WERI-Rb-1 (cell line): Measurements from ENCODE around the gene CPAMD8.

Experiments used
- DNase-seq: peaks from one replicate; pipeline ENCODE4 v3.0.0-alpha.2; 2020
- H3K27ac ChIP-seq: fragments of 250-450 bp; sonication (Bioruptor Pico); 2 replicates; pipeline ENCODE4 v1.5.1; 2020; ENCODE audit warnings: mild to moderate bottlenecking, moderate library complexity
- H3K27me3 ChIP-seq: fragments of 250-450 bp; sonication (Bioruptor Pico); 2 replicates; pipeline ENCODE4 v1.5.1; 2021; ENCODE audit warnings: mild to moderate bottlenecking, low read depth, moderate library complexity; ENCODE audit not compliant: insufficient read depth, severe bottlenecking
- H3K36me3 ChIP-seq: fragments of 250-450 bp; sonication (Bioruptor Pico); 2 replicates; pipeline ENCODE4 v1.5.1; 2020; ENCODE audit warnings: mild to moderate bottlenecking, moderate library complexity
- H3K4me3 ChIP-seq: 2 replicates; pipeline ENCODE4 v1.5.1; 2011; ENCODE audit warnings: low read depth, mild to moderate bottlenecking, control low read depth, low read length
- H3K9me3 ChIP-seq: fragments of 250-450 bp; sonication (Bioruptor Pico); 2 replicates; pipeline ENCODE4 v1.5.1; 2021; ENCODE audit warnings: mild to moderate bottlenecking, moderate library complexity; ENCODE audit not compliant: severe bottlenecking
- CTCF ChIP-seq: IDR thresholded peaks from 2 replicates; pipeline ENCODE4 v1.5.1; 2011; ENCODE audit warnings: low read depth, mild to moderate bottlenecking, control low read depth, inconsistent platforms, low read length

The CPAMD8 gene

GRCh38 chr19:16860118-16860517 is 166.5 kb downstream of the CPAMD8 start:
- H3K27me3 ChIP-seq = no peaks in the 10 kb centered on the region
- H3K27ac ChIP-seq = no peak overlapping the region
- no peaks in the 10 kb centered on the region for H3K9me3 ChIP-seq
- H3K36me3 ChIP-seq = peaks cover 26% of the 10 kb centered on the region
- no peak for TF ChIP-seq CTCF
- DNase-seq = no peak
- H3K4me3 ChIP-seq = no peak overlapping the region

- H3K36me3 ChIP-seq = peaks cover 27% of the 10 kb centered on the region
- H3K9me3 ChIP-seq = no peaks in the 10 kb centered on the region
- H3K27me3 ChIP-seq = no peaks in the 10 kb centered on the region
- no peak for DNase-seq
- TF ChIP-seq CTCF = no peak
- no peak overlapping the region for H3K4me3 ChIP-seq
- H3K27ac ChIP-seq = no peak overlapping the region
Observed at GRCh38 chr19:16859626-16860025, 167.0 kb downstream of the CPAMD8 start.

- DNase-seq = no peak
- Histone ChIP-seq H3K36me3 (peaks cover 25% of the 10 kb centered on the region), H3K27me3 (no peaks in the 10 kb centered on the region), H3K27ac (no peak overlapping the region), H3K4me3 (no peak overlapping the region), H3K9me3 (no peaks in the 10 kb centered on the region)
- TF ChIP-seq CTCF = no peak
Observed at GRCh38 chr19:16856091-16856490, 170.5 kb downstream of the CPAMD8 start.

- Histone ChIP-seq H3K9me3 (no peaks in the 10 kb centered on the region), H3K27ac (no peak overlapping the region), H3K36me3 (peaks cover 46% of the 10 kb centered on the region), H3K4me3 (no peak overlapping the region), H3K27me3 (no peaks in the 10 kb centered on the region)
- no peak for DNase-seq
- TF ChIP-seq CTCF = no peak
Observed at GRCh38 chr19:16853066-16853465, 173.5 kb downstream of the CPAMD8 start.

- Histone ChIP-seq H3K27ac (no peak overlapping the region), H3K36me3 (peaks cover 65% of the 10 kb centered on the region), H3K4me3 (no peak overlapping the region), H3K27me3 (no peaks in the 10 kb centered on the region), H3K9me3 (no peaks in the 10 kb centered on the region)
- TF ChIP-seq CTCF = no peak
- DNase-seq = no peak
Observed at GRCh38 chr19:16851031-16851712, 175.4 kb downstream of the CPAMD8 start.

- Histone ChIP-seq H3K27ac (no peak overlapping the region), H3K36me3 (peaks cover 76% of the 10 kb centered on the region), H3K9me3 (no peaks in the 10 kb centered on the region), H3K4me3 (no peak overlapping the region), H3K27me3 (no peaks in the 10 kb centered on the region)
- DNase-seq = no peak
- TF ChIP-seq CTCF = no peak
Observed at GRCh38 chr19:16850133-16850532, 176.5 kb downstream of the CPAMD8 start.
